ENCODE measurements around the gene CES2. TPM values are rescaled to one million over a fixed set of nuclear protein-coding genes. Genes with fewer than 3 reads are reported as not detected.
"Not testable (repeated sequence)": the region's sequence is repeated elsewhere in the genome, so short reads cannot be mapped to it uniquely, and the experiment has no call there.

Gene CES2
- total RNA-seq, 2 experiments from 2014 or later = 32.5 to 32.7 TPM

DNA sequence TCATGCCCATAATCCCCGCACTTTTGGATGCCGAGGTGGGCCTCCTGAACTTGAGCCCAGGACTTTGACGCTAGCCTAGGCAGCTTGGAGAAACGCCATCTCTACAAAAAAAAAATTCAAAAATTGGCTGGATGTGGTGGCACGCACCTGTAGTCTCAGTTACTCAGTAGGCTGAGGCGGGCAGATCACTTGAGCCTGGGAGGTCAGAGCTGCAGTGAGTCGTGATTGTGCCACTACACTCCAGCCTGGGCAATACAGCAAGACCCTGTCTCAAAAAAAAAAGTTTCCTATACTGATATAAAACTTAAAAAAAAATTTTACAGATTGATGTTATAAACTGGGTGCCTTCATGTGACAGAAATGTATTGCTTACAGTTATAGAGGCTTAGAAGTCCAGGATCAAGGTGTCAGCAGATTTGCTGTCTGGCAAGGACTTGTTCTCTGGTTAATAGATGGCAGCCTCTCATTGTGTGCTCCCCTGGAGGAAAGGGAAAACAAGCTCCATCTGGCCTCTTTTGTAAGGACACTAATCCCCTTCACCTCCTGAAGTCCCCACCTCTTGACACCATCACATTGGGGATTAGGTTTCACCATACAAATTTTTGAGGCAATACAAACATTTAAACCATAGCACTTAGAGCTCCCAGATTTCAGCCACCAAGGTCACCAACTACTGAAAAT, 17.3 kb downstream of the CES2 start:
- intact Hi-C loops (cut with micrococcal nuclease) = no loop called here
- peaks cover 15% of the 10 kb centered on the region for H3K4me1 Mint-ChIP-seq (ENCODE audit: low read depth)
- H3K27ac Mint-ChIP-seq = no peak overlapping the region
- H3K4me3 Mint-ChIP-seq = no peak overlapping the region
- peaks cover 2% of the 10 kb centered on the region for H3K36me3 Mint-ChIP-seq
- peaks cover 40% of the 10 kb centered on the region for H3K27me3 Mint-ChIP-seq
- ChIA-PET CTCF (interaction anchor here (0.6 to 2.9 kb wide), 10 partner anchors 9 to 976 kb away, joined by 3 to 31 read pairs (median 4); partner anchors contain the start of genes CES3 and EXOC3L1), POLR2A (no interaction called here)
- H3K9me3 Mint-ChIP-seq = no peaks in the 10 kb centered on the region
- DNase-seq = no peak

- ChIA-PET CTCF (interaction anchor here (0.6 to 2.9 kb wide), 24 partner anchors 9 to 494 kb away, joined by 3 to 31 read pairs (median 4); partner anchors contain the start of genes B3GNT9, EXOC3L1 and NOL3), POLR2A (interaction anchor here (0.6 to 0.9 kb wide), 2 partner anchors 13 to 20 kb away, joined by 3 to 5 read pairs; no protein-coding TSS in a partner anchor)
- H3K27ac Mint-ChIP-seq = peak overlapping the region; percentile 9
- peaks cover 2% of the 10 kb centered on the region for H3K36me3 Mint-ChIP-seq
- H3K9me3 Mint-ChIP-seq = no peaks in the 10 kb centered on the region
- DNase-seq = no peak
- H3K4me1 Mint-ChIP-seq (ENCODE audit: low read depth) = peaks cover 18% of the 10 kb centered on the region
- no peak overlapping the region for H3K4me3 Mint-ChIP-seq
- intact Hi-C loops (cut with micrococcal nuclease) = loop anchor here (1.0 kb wide), 2 partner anchors 24 to 62 kb away; no protein-coding TSS in a partner anchor
- H3K27me3 Mint-ChIP-seq = peaks cover 37% of the 10 kb centered on the region
These were observed 18.3 kb downstream of the CES2 start for GRCh38 chr16:66953462-66954096.

DNA sequence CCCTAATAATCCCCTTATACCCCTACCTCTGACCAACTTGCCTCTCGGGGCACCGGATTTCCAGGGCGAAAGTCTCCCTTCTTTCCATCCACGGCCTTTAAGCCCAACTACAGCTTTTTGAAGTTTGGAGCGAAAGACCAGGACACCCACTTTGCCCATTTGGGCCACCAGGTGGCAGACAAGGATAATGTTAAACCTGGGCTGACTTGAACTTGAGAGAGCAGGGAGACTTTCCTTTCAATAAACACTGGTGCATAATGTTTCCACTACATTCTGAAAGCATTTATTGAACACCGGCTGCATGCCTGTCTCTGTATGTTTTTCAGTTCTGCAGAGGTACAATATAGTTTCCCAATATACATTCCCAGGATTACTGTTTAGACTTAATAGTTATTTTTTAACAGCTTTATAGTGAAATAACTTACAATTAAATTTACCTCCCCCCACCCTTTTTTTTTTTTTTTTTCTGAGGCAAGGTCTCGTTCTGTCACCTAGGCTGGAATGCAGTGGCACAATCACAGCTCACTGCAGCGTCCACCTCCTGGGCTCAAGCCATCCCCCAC, 18.9 kb downstream of the CES2 start:
- Mint-ChIP-seq H3K27ac (peak overlapping the region; percentile 9), H3K9me3 (no peaks in the 10 kb centered on the region), H3K4me3 (no peak overlapping the region), H3K27me3 (peaks cover 31% of the 10 kb centered on the region), H3K4me1 (ENCODE audit: low read depth) (peaks cover 15% of the 10 kb centered on the region), H3K36me3 (peaks cover 2% of the 10 kb centered on the region)
- ChIA-PET POLR2A (interaction anchor here (0.6 to 0.9 kb wide), 2 partner anchors 12 to 21 kb away, joined by 3 to 5 read pairs; no protein-coding TSS in a partner anchor), CTCF (interaction anchor here (0.6 to 2.9 kb wide), 24 partner anchors 9 to 494 kb away, joined by 3 to 31 read pairs (median 4); partner anchors contain the start of genes B3GNT9 and NOL3)
- intact Hi-C loops (cut with micrococcal nuclease) = loop anchor here (1.0 kb wide), 2 partner anchors 23 to 61 kb away; no protein-coding TSS in a partner anchor
- peak; percentile 88 for DNase-seq

DNA sequence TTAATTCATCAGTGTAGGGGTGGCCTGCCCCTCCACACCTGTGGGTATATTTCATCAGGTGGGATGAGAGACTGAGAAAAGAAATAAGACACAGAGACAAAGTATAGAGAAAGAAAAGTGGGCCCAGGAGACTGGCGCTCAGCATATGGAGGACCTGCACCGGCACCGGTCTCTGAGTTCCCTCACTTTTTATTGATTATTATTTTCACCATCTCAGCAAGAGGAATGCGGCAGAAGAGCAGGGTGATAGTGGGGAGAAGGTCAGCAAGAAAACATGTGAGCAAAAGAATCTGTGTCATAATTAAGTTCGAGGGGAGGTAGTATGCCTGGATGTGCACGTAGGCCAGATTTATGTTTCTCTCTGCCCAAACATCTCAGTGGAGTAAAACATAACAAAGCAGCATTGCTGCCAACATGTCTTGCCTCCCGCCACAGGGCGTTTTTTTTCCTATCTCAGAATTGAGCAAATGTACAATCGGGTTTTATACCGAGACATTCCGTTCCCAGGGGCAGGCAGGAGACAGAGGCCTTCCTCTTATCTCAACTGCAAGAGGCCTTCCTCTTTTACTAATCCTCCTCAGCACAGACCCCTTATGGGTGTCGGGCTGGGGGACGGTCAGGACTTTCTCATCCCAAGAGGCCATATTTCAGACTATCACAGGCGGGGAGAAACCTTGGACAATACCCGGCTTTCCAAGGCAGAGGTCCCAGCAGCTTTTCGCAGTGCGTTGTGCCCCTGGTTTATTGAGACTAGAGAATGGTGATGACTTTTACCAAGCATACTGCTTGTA, 20.2 kb downstream of the CES2 start:
- peaks cover 21% of the 10 kb centered on the region for H3K27me3 Mint-ChIP-seq
- H3K9me3 Mint-ChIP-seq; H3K4me3 Mint-ChIP-seq; POLR2A ChIA-PET; H3K27ac Mint-ChIP-seq; H3K36me3 Mint-ChIP-seq; DNase-seq; H3K4me1 Mint-ChIP-seq (ENCODE audit: low read depth); intact Hi-C loops (cut with micrococcal nuclease): not testable (repeated sequence)
- CTCF ChIA-PET = interaction anchor here (0.7 to 5.8 kb wide), 2 partner anchors 199 to 230 kb away, joined by 3 to 50 read pairs; no protein-coding TSS in a partner anchor

GRCh38 chr16:66956154-66956457, 20.8 kb downstream of the CES2 start:
- DNase-seq; H3K9me3 Mint-ChIP-seq; H3K4me1 Mint-ChIP-seq (ENCODE audit: low read depth); intact Hi-C loops (cut with micrococcal nuclease); H3K36me3 Mint-ChIP-seq; H3K4me3 Mint-ChIP-seq; H3K27ac Mint-ChIP-seq; POLR2A ChIA-PET: not testable (repeated sequence)
- CTCF ChIA-PET = interaction anchor here (0.7 to 5.8 kb wide), 2 partner anchors 198 to 230 kb away, joined by 3 to 50 read pairs; no protein-coding TSS in a partner anchor
- peaks cover 19% of the 10 kb centered on the region for H3K27me3 Mint-ChIP-seq

DNA sequence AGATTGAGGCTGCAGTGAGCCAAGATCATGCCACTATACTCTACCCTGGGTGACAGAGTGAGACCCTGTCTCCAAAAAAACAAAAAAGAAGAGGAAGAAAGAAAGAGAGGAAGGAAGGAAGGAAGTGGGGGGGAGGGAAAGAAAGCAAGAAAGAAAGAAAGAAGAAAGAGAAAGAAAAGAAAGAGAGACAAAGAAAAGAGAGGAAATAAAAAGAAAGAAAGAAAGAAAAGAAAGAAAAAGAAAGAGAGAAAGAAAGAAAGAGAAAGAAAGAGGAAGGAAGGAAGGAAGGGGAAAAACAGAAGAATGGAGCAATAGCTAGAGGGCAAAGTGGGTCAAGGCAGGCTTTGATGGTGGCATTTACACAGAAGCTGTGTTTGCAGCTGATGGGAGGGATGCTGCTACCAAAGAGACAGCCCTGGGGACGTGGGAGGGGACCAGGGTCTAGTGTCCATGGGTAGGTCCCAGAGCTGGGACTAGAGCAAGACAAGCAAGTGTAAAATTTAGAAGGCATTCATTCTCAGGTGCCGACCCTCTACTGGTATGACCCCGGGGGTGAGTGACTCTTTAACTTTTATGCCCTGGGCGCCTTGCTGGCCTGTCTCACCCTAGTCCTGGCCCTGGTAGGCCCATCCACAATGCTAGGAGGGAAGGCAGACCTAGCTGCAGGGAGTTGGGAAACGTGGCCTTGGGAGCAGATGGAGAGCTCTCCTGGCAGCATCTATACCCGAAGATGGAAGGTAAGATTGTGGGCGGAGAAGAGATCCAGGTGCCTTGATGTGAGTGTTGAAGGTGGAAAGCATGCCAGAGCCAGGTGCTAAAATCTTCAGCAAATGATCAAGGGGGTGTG, 23.8 kb downstream of the CES2 start:
- POLR2A ChIA-PET = interaction anchor here (1.0 kb wide), 1 partner anchor 117 kb away, joined by 4 read pairs; no protein-coding TSS in a partner anchor
- Mint-ChIP-seq H3K27me3 (peaks cover under 1% of the 10 kb centered on the region), H3K4me3 (no peak overlapping the region), H3K36me3 (no peaks in the 10 kb centered on the region), H3K9me3 (no peaks in the 10 kb centered on the region), H3K27ac (no peak overlapping the region), H3K4me1 (ENCODE audit: low read depth) (peaks cover 18% of the 10 kb centered on the region)
- CTCF ChIA-PET = interaction anchor here (0.7 to 5.8 kb wide), 9 partner anchors 12 to 469 kb away, joined by 3 to 50 read pairs (median 3); partner anchors contain the start of gene B3GNT9
- intact Hi-C loops (cut with micrococcal nuclease) = no loop called here
- DNase-seq = no peak

GRCh38 chr16:66959704-66960161, 24.4 kb downstream of the CES2 start:
- Mint-ChIP-seq H3K36me3 (no peaks in the 10 kb centered on the region), H3K27ac (no peak overlapping the region), H3K4me3 (no peak overlapping the region), H3K9me3 (no peaks in the 10 kb centered on the region), H3K4me1 (ENCODE audit: low read depth) (peaks cover 18% of the 10 kb centered on the region), H3K27me3 (no peaks in the 10 kb centered on the region)
- intact Hi-C loops (cut with micrococcal nuclease) = no loop called here
- no peak for DNase-seq
- ChIA-PET POLR2A (interaction anchor here (1.0 kb wide), 1 partner anchor 116 kb away, joined by 4 read pairs; no protein-coding TSS in a partner anchor), CTCF (interaction anchor here (0.9 to 5.8 kb wide), 12 partner anchors 9 to 488 kb away, joined by 3 to 50 read pairs (median 6); no protein-coding TSS in a partner anchor)

GRCh38 chr16:66960270-66960669, 25.0 kb downstream of the CES2 start:
- Mint-ChIP-seq H3K4me3 (no peak overlapping the region), H3K9me3 (no peaks in the 10 kb centered on the region), H3K27me3 (no peaks in the 10 kb centered on the region), H3K4me1 (ENCODE audit: low read depth) (peaks cover 18% of the 10 kb centered on the region), H3K36me3 (no peaks in the 10 kb centered on the region), H3K27ac (no peak overlapping the region)
- ChIA-PET CTCF (interaction anchor here (0.7 to 5.8 kb wide), 21 partner anchors 9 to 488 kb away, joined by 3 to 50 read pairs (median 5); no protein-coding TSS in a partner anchor), POLR2A (no interaction called here)
- intact Hi-C loops (cut with micrococcal nuclease) = no loop called here
- DNase-seq = no peak

DNA sequence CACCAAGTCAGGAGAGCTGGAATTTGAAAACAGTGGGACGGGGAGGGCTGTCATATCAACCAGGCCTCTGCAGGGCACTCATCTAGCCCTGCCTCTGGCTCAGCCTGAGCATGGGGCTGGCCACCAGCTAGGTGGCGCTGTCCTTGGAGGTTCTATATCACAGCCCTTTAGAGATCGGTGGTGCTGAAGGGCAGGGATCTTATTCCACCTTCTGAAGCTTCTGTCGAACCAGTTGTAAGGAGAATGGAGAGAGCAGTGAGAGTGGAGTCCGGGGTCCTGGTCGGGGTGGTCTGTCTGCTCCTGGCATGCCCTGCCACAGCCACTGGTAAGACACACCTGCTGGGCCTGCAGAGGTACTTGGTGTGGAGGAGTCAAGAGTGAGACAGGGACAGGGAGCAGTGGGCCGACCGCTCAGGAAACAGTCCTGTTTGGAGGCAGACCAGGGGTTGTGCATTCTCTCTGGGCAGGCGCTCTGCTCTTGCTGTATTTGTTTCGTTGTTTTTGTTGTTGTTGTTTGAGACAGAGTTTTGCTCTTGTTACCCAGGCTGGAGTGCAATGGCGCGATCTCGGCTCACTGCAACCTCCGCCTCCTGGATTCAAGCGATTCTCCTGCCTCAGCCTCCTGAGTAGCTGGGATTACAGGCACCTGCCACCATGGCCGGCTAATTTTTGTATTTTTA, 25.9 kb downstream of the CES2 start, which contains the start of gene CES3:
Gene CES3 (plus strand): TSS at position 202 of the 680 bp plus-strand sequence. CDS start 42 bp downstream, at position 244.
- POLR2A ChIA-PET = no interaction called here
- H3K27me3 Mint-ChIP-seq = no peaks in the 10 kb centered on the region
- H3K36me3 Mint-ChIP-seq = no peaks in the 10 kb centered on the region
- peak; percentile 83 for DNase-seq
- peaks cover 18% of the 10 kb centered on the region for H3K4me1 Mint-ChIP-seq (ENCODE audit: low read depth)
- no peaks in the 10 kb centered on the region for H3K9me3 Mint-ChIP-seq
- peak within 1 kb of the TSS; percentile 42 for H3K4me3 Mint-ChIP-seq
- H3K27ac Mint-ChIP-seq = no peak within 1 kb of the TSS
- CTCF ChIA-PET = interaction anchor here (0.7 to 5.8 kb wide), 32 partner anchors 8 to 487 kb away, joined by 3 to 50 read pairs (median 5); partner anchors contain the start of genes B3GNT9, FBXL8 and TRADD
- intact Hi-C loops (cut with micrococcal nuclease) = no loop called here

DNA sequence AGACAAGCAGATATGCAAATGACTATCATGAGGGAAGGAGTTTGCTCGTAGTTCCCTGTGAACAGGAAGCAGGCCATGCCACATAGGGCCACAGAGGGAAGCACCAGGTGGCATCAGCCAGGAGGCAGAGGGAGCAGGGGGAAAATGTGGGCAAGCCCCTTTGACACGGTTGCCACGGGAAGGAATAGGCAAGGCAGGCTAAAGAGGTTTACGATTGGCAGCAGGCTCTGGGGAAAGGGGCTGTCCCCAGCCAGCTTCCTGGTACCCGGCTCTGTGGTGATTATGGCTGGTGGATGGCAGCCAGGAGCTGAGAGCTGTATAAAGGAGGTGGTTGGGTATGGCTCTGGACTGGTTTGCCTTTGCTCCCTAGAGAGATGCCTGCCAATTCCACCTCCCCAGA, 26.6 kb downstream of the CES2 start:
- intact Hi-C loops (cut with micrococcal nuclease) = no loop called here
- H3K4me3 Mint-ChIP-seq = no peak overlapping the region

More for the DNA sequence above, 26.6 kb downstream of the CES2 start:
- ChIA-PET POLR2A (no interaction called here), CTCF (interaction anchor here (0.7 to 3.8 kb wide), 13 partner anchors 9 to 228 kb away, joined by 3 to 18 read pairs (median 5); partner anchors contain the start of genes B3GNT9, EXOC3L1, FBXL8 and TRADD)
- DNase-seq = peak; percentile 46
- peaks cover 18% of the 10 kb centered on the region for H3K4me1 Mint-ChIP-seq (ENCODE audit: low read depth)
- no peaks in the 10 kb centered on the region for H3K27me3 Mint-ChIP-seq
- H3K27ac Mint-ChIP-seq = no peak overlapping the region
- H3K36me3 Mint-ChIP-seq = no peaks in the 10 kb centered on the region
- no peaks in the 10 kb centered on the region for H3K9me3 Mint-ChIP-seq

Measured in activated CD4-positive, alpha-beta memory T cell treated with anti-CD3 and anti-CD28 coated beads for 36 hours (primary cell).